Central memory CD8-positive, alpha-beta T cell (primary cell): ENCODE results near the gene ADCY3.
A peak's percentile ranks its signal among the peaks of the same experiment; 100 is the strongest.

ENCODE experiments used
- ATAC-seq: fragments of 150-1000 bp; cut with Tn5 transposase; replicated peaks from 2 replicates; pipeline ENCODE4 v1.10.0; 2022; ENCODE audit warnings: mild to moderate bottlenecking, moderate FRiP score, moderate number of reproducible peaks; ENCODE audit not compliant: poor library complexity, severe bottlenecking; ENCODE audit errors: extremely low read depth
- DNase-seq, 2 donors: peaks; one replicate each; pipeline ENCODE4 v3.0.0; 2021; ENCODE audit warnings: low spot score in 2 of 2
- H3K27ac Mint-ChIP-seq: one replicate; pipeline ENCODE4 v1.8.0; 2022; ENCODE audit warnings: low read depth, mild to moderate bottlenecking, moderate library complexity, mixed read lengths
- H3K27me3 Mint-ChIP-seq: one replicate; pipeline ENCODE4 v1.8.0; 2022; ENCODE audit warnings: mixed read lengths
- H3K36me3 Mint-ChIP-seq: one replicate; pipeline ENCODE4 v1.8.0; 2022; ENCODE audit warnings: mild to moderate bottlenecking, moderate library complexity, mixed read lengths; ENCODE audit not compliant: insufficient read depth
- H3K4me1 Mint-ChIP-seq: one replicate; pipeline ENCODE4 v1.8.0; 2022; ENCODE audit warnings: mixed read lengths
- H3K4me3 Mint-ChIP-seq: one replicate; pipeline ENCODE4 v1.8.0; 2022; ENCODE audit warnings: mild to moderate bottlenecking, moderate library complexity, mixed read lengths
- H3K9me3 Mint-ChIP-seq: one replicate; pipeline ENCODE4 v1.8.0; 2022; ENCODE audit warnings: mixed read lengths

Gene ADCY3

GRCh38 chr2:24923106-24923505 lies 3.1 kb upstream of the ADCY3 start:
- H3K9me3 Mint-ChIP-seq, result no peaks in the 10 kb centered on the region
- DNase-seq, result no peak
- no peaks in the 10 kb centered on the region for H3K27me3 Mint-ChIP-seq
- peaks cover 22% of the 10 kb centered on the region for H3K4me1 Mint-ChIP-seq
- H3K4me3 Mint-ChIP-seq, result no peak overlapping the region
- ATAC-seq, result no peak
- H3K27ac Mint-ChIP-seq, result no peak overlapping the region
- H3K36me3 Mint-ChIP-seq, result peaks cover 6% of the 10 kb centered on the region

- Mint-ChIP-seq H3K9me3 (no peaks in the 10 kb centered on the region), H3K27ac (no peak overlapping the region), H3K36me3 (peaks cover 6% of the 10 kb centered on the region), H3K4me1 (peaks cover 27% of the 10 kb centered on the region), H3K4me3 (no peak overlapping the region), H3K27me3 (no peaks in the 10 kb centered on the region)
- DNase-seq, result no peak
- ATAC-seq, result no peak
Measured at GRCh38 chr2:24922556-24922955, 2.5 kb upstream of the ADCY3 start.

GRCh38 chr2:24920809-24921441 lies 888 bp upstream of the ADCY3 start:
- Mint-ChIP-seq H3K27me3 (no peaks in the 10 kb centered on the region), H3K36me3 (peaks cover 6% of the 10 kb centered on the region), H3K4me3 (peak overlapping the region; percentile 72), H3K9me3 (no peaks in the 10 kb centered on the region), H3K27ac (peak overlapping the region; percentile 68), H3K4me1 (peaks cover 35% of the 10 kb centered on the region)
- ATAC-seq (no peak), DNase-seq (no peak)

GRCh38 chr2:24919506-24920097 lies 435 bp downstream of the ADCY3 start:
- peaks cover 7% of the 10 kb centered on the region for H3K36me3 Mint-ChIP-seq
- peak overlapping the region; percentile 78 for H3K4me3 Mint-ChIP-seq
- peaks cover 40% of the 10 kb centered on the region for H3K4me1 Mint-ChIP-seq
- no peaks in the 10 kb centered on the region for H3K27me3 Mint-ChIP-seq
- peak overlapping the region; percentile 47 for H3K27ac Mint-ChIP-seq
- no peaks in the 10 kb centered on the region for H3K9me3 Mint-ChIP-seq
- DNase-seq, result no peak
- ATAC-seq, result peak; percentile 30

- peak; percentile 64 for ATAC-seq
- Mint-ChIP-seq H3K9me3 (no peaks in the 10 kb centered on the region), H3K27ac (peak overlapping the region; percentile 47), H3K36me3 (peaks cover 7% of the 10 kb centered on the region), H3K4me1 (peaks cover 41% of the 10 kb centered on the region), H3K4me3 (peak overlapping the region; percentile 78), H3K27me3 (no peaks in the 10 kb centered on the region)
- peak in 1 of 2 donors; percentile 62 for DNase-seq
Measured at GRCh38 chr2:24919037-24919505, 966 bp downstream of the ADCY3 start.

- H3K27me3 Mint-ChIP-seq, result no peaks in the 10 kb centered on the region
- H3K9me3 Mint-ChIP-seq, result no peaks in the 10 kb centered on the region
- DNase-seq, result no peak
- H3K4me3 Mint-ChIP-seq, result peak overlapping the region; percentile 78
- peaks cover 41% of the 10 kb centered on the region for H3K4me1 Mint-ChIP-seq
- peak overlapping the region; percentile 47 for H3K27ac Mint-ChIP-seq
- peaks cover 7% of the 10 kb centered on the region for H3K36me3 Mint-ChIP-seq
- no peak for ATAC-seq
Measured at GRCh38 chr2:24918326-24919036, 1.6 kb downstream of the ADCY3 start.

- no peak overlapping the region for H3K27ac Mint-ChIP-seq
- DNase-seq, result no peak
- peaks cover 46% of the 10 kb centered on the region for H3K4me1 Mint-ChIP-seq
- peaks cover 7% of the 10 kb centered on the region for H3K36me3 Mint-ChIP-seq
- no peak for ATAC-seq
- H3K9me3 Mint-ChIP-seq, result no peaks in the 10 kb centered on the region
- no peaks in the 10 kb centered on the region for H3K27me3 Mint-ChIP-seq
- H3K4me3 Mint-ChIP-seq, result peak overlapping the region; percentile 78
Measured at GRCh38 chr2:24917731-24918325, 2.2 kb downstream of the ADCY3 start.

GRCh38 chr2:24917086-24917485 lies 3.0 kb downstream of the ADCY3 start:
- Mint-ChIP-seq H3K27me3 (no peaks in the 10 kb centered on the region), H3K36me3 (peaks cover 7% of the 10 kb centered on the region), H3K4me1 (peaks cover 48% of the 10 kb centered on the region), H3K4me3 (peak overlapping the region; percentile 78), H3K27ac (no peak overlapping the region), H3K9me3 (no peaks in the 10 kb centered on the region)
- no peak for DNase-seq
- ATAC-seq, result no peak

GRCh38 chr2:24915796-24916195 lies 4.2 kb downstream of the ADCY3 start:
- Mint-ChIP-seq H3K4me3 (no peak overlapping the region), H3K27me3 (no peaks in the 10 kb centered on the region), H3K9me3 (no peaks in the 10 kb centered on the region), H3K27ac (no peak overlapping the region), H3K36me3 (peaks cover 7% of the 10 kb centered on the region), H3K4me1 (peaks cover 46% of the 10 kb centered on the region)
- no peak for ATAC-seq
- no peak for DNase-seq

GRCh38 chr2:24915175-24915574 lies 4.9 kb downstream of the ADCY3 start:
- no peak overlapping the region for H3K4me3 Mint-ChIP-seq
- ATAC-seq, result no peak
- H3K36me3 Mint-ChIP-seq, result peaks cover 8% of the 10 kb centered on the region

GRCh38 chr2:24914713-24915112 lies 5.3 kb downstream of the ADCY3 start:
- ATAC-seq (no peak), DNase-seq (no peak)
- Mint-ChIP-seq H3K27ac (no peak overlapping the region), H3K4me1 (peaks cover 44% of the 10 kb centered on the region), H3K36me3 (peaks cover 8% of the 10 kb centered on the region), H3K9me3 (no peaks in the 10 kb centered on the region), H3K27me3 (no peaks in the 10 kb centered on the region), H3K4me3 (no peak overlapping the region)

More at GRCh38 chr2:24915175-24915574, 4.9 kb downstream of the ADCY3 start:
- no peak for DNase-seq
- H3K27me3 Mint-ChIP-seq, result no peaks in the 10 kb centered on the region
- no peak overlapping the region for H3K27ac Mint-ChIP-seq
- peaks cover 44% of the 10 kb centered on the region for H3K4me1 Mint-ChIP-seq
- H3K9me3 Mint-ChIP-seq, result no peaks in the 10 kb centered on the region

- Mint-ChIP-seq H3K4me1 (peaks cover 37% of the 10 kb centered on the region), H3K4me3 (no peak overlapping the region), H3K27me3 (no peaks in the 10 kb centered on the region), H3K36me3 (peaks cover 4% of the 10 kb centered on the region), H3K9me3 (no peaks in the 10 kb centered on the region), H3K27ac (no peak overlapping the region)
- ATAC-seq, result no peak
- no peak for DNase-seq
Measured at GRCh38 chr2:24913911-24914310, 6.1 kb downstream of the ADCY3 start.
